ENCODE results near the gene ANKRD34A. TPM values are rescaled to one million over a fixed set of nuclear protein-coding genes. Genes with fewer than 3 reads are reported as not detected.
A peak's percentile ranks its signal among the peaks of the same experiment; 100 is the strongest.

Gene ANKRD34A
- total RNA-seq, 1 donor from 2014 or later, result 1.7 TPM

GRCh38 chr1:145985502-145986439 is 21.4 kb upstream of the ANKRD34A start:
- no peak for DNase-seq (ENCODE audit: extremely low spot score in 2 of 2)
- no peaks in the 10 kb centered on the region for H3K36me3 ChIP-seq
- intact Hi-C loops (cut with DNase I), result no loop called here
- no peak overlapping the region for H3K4me3 ChIP-seq
- peak overlapping the region; percentile 83 for H3K27ac ChIP-seq
- no peaks in the 10 kb centered on the region for H3K9me3 ChIP-seq
- peaks cover 41% of the 10 kb centered on the region for H3K4me1 ChIP-seq
- no peaks in the 10 kb centered on the region for H3K27me3 ChIP-seq
- TF ChIP-seq, protein P1, sequence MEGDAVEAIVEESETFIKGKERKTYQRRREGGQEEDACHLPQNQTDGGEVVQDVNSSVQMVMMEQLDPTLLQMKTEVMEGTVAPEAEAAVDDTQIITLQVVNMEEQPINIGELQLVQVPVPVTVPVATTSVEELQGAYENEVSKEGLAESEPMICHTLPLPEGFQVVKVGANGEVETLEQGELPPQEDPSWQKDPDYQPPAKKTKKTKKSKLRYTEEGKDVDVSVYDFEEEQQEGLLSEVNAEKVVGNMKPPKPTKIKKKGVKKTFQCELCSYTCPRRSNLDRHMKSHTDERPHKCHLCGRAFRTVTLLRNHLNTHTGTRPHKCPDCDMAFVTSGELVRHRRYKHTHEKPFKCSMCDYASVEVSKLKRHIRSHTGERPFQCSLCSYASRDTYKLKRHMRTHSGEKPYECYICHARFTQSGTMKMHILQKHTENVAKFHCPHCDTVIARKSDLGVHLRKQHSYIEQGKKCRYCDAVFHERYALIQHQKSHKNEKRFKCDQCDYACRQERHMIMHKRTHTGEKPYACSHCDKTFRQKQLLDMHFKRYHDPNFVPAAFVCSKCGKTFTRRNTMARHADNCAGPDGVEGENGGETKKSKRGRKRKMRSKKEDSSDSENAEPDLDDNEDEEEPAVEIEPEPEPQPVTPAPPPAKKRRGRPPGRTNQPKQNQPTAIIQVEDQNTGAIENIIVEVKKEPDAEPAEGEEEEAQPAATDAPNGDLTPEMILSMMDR (IDR thresholded peaks at IDR 0.05), result no peak
- peak; percentile 10 to 35 for TF ChIP-seq POLR2AphosphoS5 (IDR thresholded peaks at IDR 0.05; ENCODE audit: insufficient read depth in 1 of 2, low read depth in 1 of 2)
- no peak for TF ChIP-seq POLR2A (IDR thresholded peaks at IDR 0.05)

DNA sequence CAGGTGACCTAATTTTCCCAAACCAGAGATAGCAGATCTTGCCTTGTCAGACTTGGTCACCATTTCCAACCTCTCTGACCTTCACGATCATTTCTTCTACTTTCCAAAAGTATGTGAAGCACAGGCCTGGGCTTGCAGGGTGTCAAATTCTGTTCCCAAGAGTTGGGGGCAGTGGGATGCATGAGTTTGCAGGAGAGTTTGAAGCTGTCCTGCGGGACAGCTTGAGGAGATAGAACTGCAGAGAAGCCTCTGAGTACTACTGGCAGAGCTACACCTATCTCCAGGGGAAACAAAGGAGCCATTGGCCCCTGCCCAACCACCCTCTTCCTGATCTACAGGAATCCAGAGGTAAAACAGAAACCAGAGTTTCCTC is 20.7 kb upstream of the ANKRD34A start:
- intact Hi-C loops (cut with DNase I), result no loop called here
- no peak overlapping the region for H3K4me3 ChIP-seq
- DNase-seq (ENCODE audit: extremely low spot score in 2 of 2), result no peak
- H3K9me3 ChIP-seq, result no peaks in the 10 kb centered on the region
- H3K4me1 ChIP-seq, result peaks cover 48% of the 10 kb centered on the region
- H3K27ac ChIP-seq, result peak overlapping the region; percentile 83
- no peaks in the 10 kb centered on the region for H3K27me3 ChIP-seq
- TF ChIP-seq POLR2AphosphoS5 (IDR thresholded peaks at IDR 0.05; ENCODE audit: insufficient read depth in 1 of 2, low read depth in 1 of 2) (no peak), POLR2A (IDR thresholded peaks at IDR 0.05) (no peak)
- TF ChIP-seq, protein P1 (IDR thresholded peaks at IDR 0.05), result no peak
- no peaks in the 10 kb centered on the region for H3K36me3 ChIP-seq

GRCh38 chr1:145983960-145984830 is 19.8 kb upstream of the ANKRD34A start:
- intact Hi-C loops (cut with DNase I), result no loop called here
- H3K36me3 ChIP-seq, result no peaks in the 10 kb centered on the region
- peak overlapping the region; percentile 83 for H3K27ac ChIP-seq
- no peak overlapping the region for H3K4me3 ChIP-seq
- no peak for DNase-seq (ENCODE audit: extremely low spot score in 2 of 2)
- H3K9me3 ChIP-seq, result no peaks in the 10 kb centered on the region
- peaks cover 54% of the 10 kb centered on the region for H3K4me1 ChIP-seq
- H3K27me3 ChIP-seq, result no peaks in the 10 kb centered on the region
- TF ChIP-seq POLR2AphosphoS5 (IDR thresholded peaks at IDR 0.05; ENCODE audit: insufficient read depth in 1 of 2, low read depth in 1 of 2) (no peak), POLR2A (IDR thresholded peaks at IDR 0.05) (no peak)
- TF ChIP-seq, protein P1 (IDR thresholded peaks at IDR 0.05), result no peak

- peaks cover 64% of the 10 kb centered on the region for H3K4me1 ChIP-seq
- H3K27ac ChIP-seq, result peak overlapping the region; percentile 66
- DNase-seq (ENCODE audit: extremely low spot score in 2 of 2), result peak in 1 of 2 donors; percentile 86
- H3K4me3 ChIP-seq, result no peak overlapping the region
- no peaks in the 10 kb centered on the region for H3K9me3 ChIP-seq
- no peaks in the 10 kb centered on the region for H3K27me3 ChIP-seq
- intact Hi-C loops (cut with DNase I), result no loop called here
- no peaks in the 10 kb centered on the region for H3K36me3 ChIP-seq
- TF ChIP-seq POLR2A (IDR thresholded peaks at IDR 0.05) (no peak), POLR2AphosphoS5 (IDR thresholded peaks at IDR 0.05; ENCODE audit: insufficient read depth in 1 of 2, low read depth in 1 of 2) (no peak)
- TF ChIP-seq, protein P1 (IDR thresholded peaks at IDR 0.05), result no peak
Observed at GRCh38 chr1:145983206-145983675, 18.9 kb upstream of the ANKRD34A start.

Data from vagina (tissue), 2 donors.